AG10803 (cell line): Measurements from ENCODE around the gene HOXD10.

Source experiments
- DNase-seq: peaks from one replicate; pipeline ENCODE4 v3.0.0; 2010; ENCODE audit warnings: low read depth
- H3K4me3 ChIP-seq: 2 replicates; pipeline ENCODE4 v1.5.1; 2011; ENCODE audit warnings: mild to moderate bottlenecking, low read length, control low read depth
- TF ChIP-seq, protein P1 (sequence below): conservative IDR thresholded peaks from 2 replicates; pipeline ENCODE4 v1.5.1; 2011; ENCODE audit warnings: mild to moderate bottlenecking, low read length, control low read depth, inconsistent platforms

Gene HOXD10

DNA sequence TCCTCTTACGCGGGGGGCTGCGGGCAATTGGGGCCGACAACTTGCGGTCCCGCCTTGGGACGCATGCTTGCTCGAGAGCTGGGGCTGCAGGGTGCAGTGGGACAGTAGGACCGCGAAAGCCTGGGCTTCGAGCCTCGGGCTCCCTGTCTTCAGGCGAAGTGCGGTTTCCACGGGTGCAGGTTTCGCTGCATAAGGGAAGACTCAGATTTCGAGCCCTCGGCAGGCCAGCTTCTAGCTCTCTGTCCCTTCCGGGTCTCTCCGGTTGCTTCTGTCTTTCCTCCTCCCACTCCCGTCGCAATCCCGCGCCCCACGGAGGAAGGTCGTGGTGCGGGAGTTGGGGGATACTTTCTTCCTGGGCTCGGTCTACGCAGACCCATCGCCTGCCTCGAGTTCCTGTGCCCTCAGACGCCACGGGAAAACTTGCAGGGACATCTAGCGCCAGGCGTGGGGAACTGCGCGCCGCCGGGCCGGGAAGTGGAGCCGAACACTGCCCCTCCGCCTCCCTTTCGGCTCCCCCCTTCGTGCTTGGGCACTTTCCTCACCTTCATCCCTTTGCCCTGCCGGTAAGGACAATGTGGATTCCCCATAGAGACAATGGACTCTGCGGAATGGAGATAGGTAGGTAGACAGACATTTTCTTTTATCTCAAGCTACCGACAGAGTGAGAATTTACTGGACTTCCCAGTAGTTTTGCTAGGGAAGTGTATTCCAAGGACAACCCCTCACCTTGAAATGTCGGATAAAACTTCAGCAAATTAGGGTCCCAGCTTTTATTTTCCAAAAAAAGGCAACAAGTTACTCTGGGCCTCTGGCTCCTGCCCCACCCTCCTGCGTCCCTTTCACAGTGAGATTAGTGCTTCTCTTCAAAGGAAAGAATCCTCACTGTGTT, 28.3 kb upstream of the HOXD10 start:
- H3K4me3 ChIP-seq, result peak overlapping the region; percentile 43
- TF ChIP-seq, protein P1, sequence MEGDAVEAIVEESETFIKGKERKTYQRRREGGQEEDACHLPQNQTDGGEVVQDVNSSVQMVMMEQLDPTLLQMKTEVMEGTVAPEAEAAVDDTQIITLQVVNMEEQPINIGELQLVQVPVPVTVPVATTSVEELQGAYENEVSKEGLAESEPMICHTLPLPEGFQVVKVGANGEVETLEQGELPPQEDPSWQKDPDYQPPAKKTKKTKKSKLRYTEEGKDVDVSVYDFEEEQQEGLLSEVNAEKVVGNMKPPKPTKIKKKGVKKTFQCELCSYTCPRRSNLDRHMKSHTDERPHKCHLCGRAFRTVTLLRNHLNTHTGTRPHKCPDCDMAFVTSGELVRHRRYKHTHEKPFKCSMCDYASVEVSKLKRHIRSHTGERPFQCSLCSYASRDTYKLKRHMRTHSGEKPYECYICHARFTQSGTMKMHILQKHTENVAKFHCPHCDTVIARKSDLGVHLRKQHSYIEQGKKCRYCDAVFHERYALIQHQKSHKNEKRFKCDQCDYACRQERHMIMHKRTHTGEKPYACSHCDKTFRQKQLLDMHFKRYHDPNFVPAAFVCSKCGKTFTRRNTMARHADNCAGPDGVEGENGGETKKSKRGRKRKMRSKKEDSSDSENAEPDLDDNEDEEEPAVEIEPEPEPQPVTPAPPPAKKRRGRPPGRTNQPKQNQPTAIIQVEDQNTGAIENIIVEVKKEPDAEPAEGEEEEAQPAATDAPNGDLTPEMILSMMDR, result peak; percentile 76
- peak; percentile 31 for DNase-seq

DNA sequence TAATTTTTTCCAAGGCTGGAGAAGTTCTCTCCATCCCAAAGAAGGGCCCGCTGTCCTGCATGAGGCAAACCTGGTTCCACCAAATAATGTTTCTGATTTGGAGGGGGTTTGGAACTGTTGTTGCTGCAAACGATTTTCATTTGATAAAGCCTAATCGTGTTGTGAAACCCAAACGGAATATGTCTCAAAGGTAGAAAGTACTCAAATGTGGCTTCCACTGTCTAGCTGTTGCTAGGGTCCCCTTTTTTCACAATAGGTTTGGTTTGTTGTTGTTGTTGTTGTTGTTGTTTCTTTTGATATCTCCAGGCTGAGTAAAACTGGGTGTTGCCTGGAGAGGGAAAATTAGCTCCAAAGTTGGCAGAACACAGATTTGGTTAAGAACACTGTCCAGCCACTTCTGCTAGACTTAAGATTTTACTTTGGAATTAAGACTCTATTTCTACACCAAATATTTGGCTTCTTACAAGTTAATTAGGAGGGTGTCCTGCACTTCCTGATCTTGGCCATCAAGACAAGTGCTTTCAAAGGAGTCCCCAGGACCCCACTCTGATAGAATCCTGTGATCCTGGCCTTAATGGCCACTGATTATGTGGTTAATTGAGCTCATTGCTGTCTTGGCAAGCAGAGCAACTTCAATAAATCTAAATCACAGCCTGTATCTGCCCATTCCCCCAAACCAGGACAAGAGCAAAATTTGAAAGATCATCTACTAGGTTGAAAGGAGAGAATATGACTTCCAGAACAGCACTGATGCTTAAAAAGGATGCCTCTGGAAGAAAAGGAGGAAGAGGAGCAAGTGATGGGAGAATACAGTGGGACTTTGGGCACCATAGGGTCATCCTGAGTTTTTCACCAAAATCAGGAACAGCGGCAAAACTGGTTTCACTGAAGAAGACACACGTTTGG, 27.4 kb upstream of the HOXD10 start:
- no peak for DNase-seq

GRCh38 chr2:176089843-176090395, 26.7 kb upstream of the HOXD10 start:
- no peak overlapping the region for H3K4me3 ChIP-seq
- no peak for DNase-seq
- TF ChIP-seq, protein P1, result no peak

More for the DNA sequence above, 27.4 kb upstream of the HOXD10 start:
- no peak overlapping the region for H3K4me3 ChIP-seq
- TF ChIP-seq, protein P1, result no peak

DNA sequence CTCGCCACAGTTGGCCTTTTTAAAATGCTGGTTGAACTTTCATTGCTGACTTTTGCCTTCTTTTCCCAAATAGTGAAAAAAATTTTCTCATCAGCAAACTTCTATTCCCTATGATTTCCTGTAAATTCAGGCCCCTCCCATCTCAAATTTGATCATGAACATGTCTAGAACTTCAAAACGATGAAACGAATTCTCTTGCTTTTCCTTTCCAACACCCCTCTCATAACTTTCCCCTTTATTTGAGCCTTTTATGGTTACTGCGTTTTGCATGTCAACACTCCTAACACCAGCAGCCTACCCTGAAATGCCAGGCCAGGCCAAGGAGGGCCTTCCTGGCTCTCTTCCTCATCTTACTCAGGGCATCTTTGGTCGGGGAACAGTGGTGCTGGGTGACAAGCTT, 25.7 kb upstream of the HOXD10 start:
- no peak overlapping the region for H3K4me3 ChIP-seq
- DNase-seq, result no peak
- TF ChIP-seq, protein P1, result no peak

- no peak for DNase-seq
- no peak overlapping the region for H3K4me3 ChIP-seq
- TF ChIP-seq, protein P1, result no peak
These were observed 25.0 kb upstream of the HOXD10 start for GRCh38 chr2:176091329-176092258.

DNA sequence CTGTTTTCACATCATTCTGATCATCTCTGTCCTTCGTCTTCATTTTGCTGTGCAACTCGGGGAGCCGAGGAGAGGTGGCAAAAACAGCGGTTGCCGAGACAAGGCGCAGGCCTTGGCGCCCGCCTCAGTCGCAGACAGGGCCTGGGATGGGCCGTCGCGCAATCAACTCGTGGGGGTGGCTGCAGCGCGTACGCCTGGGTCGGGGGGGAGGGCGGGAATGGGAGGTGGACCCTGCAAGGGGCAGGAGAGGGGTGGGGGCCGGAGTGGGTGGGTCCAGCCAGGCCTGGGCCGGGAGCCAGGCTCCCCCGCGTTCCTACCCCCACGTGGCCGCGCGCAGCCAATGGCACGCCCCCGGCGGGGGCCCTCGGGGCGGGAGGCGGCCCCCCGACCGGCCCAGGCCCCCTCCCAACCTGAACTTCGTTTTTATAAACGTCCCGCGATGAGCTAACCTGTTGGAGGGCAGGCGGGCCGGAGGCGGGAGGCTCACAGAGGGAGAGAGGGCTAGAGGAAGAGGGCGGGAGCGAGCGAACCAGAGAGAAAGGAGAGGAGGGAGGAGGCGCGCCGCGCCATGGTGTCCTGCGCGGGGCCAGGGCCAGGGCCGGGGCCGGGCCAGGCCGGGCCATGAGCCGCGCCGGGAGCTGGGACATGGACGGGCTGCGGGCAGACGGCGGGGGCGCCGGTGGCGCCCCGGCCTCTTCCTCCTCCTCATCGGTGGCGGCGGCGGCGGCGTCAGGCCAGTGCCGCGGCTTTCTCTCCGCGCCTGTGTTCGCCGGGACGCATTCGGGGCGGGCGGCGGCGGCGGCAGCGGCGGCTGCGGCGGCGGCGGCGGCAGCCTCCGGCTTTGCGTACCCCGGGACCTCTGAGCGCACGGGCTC, 24.1 kb upstream of the HOXD10 start, which contains the start of gene HOXD13:
HOXD13 (plus strand) TSS at position 452 of the 875 bp plus-strand sequence; CDS start at position 622, 170 bp downstream.
- TF ChIP-seq, protein P1, result no peak
- DNase-seq, result no peak
- H3K4me3 ChIP-seq, result peak within 1 kb of the TSS; percentile 29
